HepG2 (cell line): ENCODE measurements around the gene TTC6. TPM values are rescaled to one million over a fixed set of nuclear protein-coding genes. Genes with fewer than 3 reads are reported as not detected.

Experiments
- BRCA1 ChIP-seq: sonication (generic); formaldehyde crosslinking; IDR thresholded peaks from 2 replicates; pipeline ENCODE4 v1.4.0; 2020; ENCODE audit warnings: missing genetic modification reagents
- FOSL1 ChIP-seq: sonication (generic); formaldehyde crosslinking; IDR thresholded peaks from 2 replicates; pipeline ENCODE4 v1.9.0; 2021; ENCODE audit warnings: missing genetic modification reagents, borderline replicate concordance
- GPBP1L1 ChIP-seq: sonication (generic); formaldehyde crosslinking; IDR thresholded peaks from 2 replicates; pipeline ENCODE4 v1.5.0; 2020; ENCODE audit warnings: mild to moderate bottlenecking, missing genetic modification reagents
- HIVEP1 ChIP-seq: sonication (generic); formaldehyde crosslinking; IDR thresholded peaks from 2 replicates; pipeline ENCODE4 v1.4.0; 2020; ENCODE audit warnings: mild to moderate bottlenecking, missing genetic modification reagents
- HMG20A ChIP-seq: IDR thresholded peaks from 2 replicates; pipeline ENCODE4 v1.6.1; 2016; ENCODE audit warnings: borderline replicate concordance
- JUND ChIP-seq: sonication (generic); formaldehyde crosslinking; IDR thresholded peaks from 2 replicates; pipeline ENCODE4 v1.8.0; 2022; ENCODE audit warnings: mild to moderate bottlenecking, missing genetic modification reagents
- LCORL ChIP-seq, 2 experiments: fragments of 450-650 bp in 1 of 2; sonication (generic) in 1 of 2; formaldehyde crosslinking in 1 of 2; IDR thresholded peaks; 2 replicates each; pipeline versions ENCODE4 v1.5.0 to v1.6.1; 2017 to 2020; ENCODE audit warnings: antibody characterized with exemption in 1 of 2, missing genetic modification reagents in 1 of 2
- NCOA1 ChIP-seq: sonication (generic); formaldehyde crosslinking; IDR thresholded peaks from 2 replicates; pipeline ENCODE4 v1.9.0; 2021; ENCODE audit warnings: missing genetic modification reagents
- PRDM10 ChIP-seq: sonication (generic); formaldehyde crosslinking; IDR thresholded peaks from 2 replicates; pipeline ENCODE4 v1.4.0; 2020; ENCODE audit warnings: low read depth, missing genetic modification reagents
- REXO4 ChIP-seq: sonication (generic); formaldehyde crosslinking; IDR thresholded peaks from 2 replicates; pipeline ENCODE4 v1.8.0; 2022; ENCODE audit warnings: missing genetic modification reagents, mild to moderate bottlenecking, borderline replicate concordance
- SCMH1 ChIP-seq: sonication (generic); formaldehyde crosslinking; IDR thresholded peaks from 2 replicates; pipeline ENCODE4 v1.9.0; 2021; ENCODE audit warnings: missing genetic modification reagents, mild to moderate bottlenecking, borderline replicate concordance
- SRSF1 ChIP-seq: fragments of 200-400 bp; formaldehyde crosslinking; optimal IDR thresholded peaks from 2 replicates; pipeline ENCODE3; 2017; ENCODE audit warnings: mild to moderate bottlenecking, low read depth, low read length, moderate library complexity
- ZNF292 ChIP-seq: sonication (generic); formaldehyde crosslinking; IDR thresholded peaks from 2 replicates; pipeline ENCODE4 v1.8.1; 2022; ENCODE audit warnings: mild to moderate bottlenecking, low read depth, missing genetic modification reagents, borderline replicate concordance
- ZNF44 ChIP-seq: sonication (generic); formaldehyde crosslinking; IDR thresholded peaks from 2 replicates; pipeline ENCODE4 v1.5.1; 2020; ENCODE audit warnings: mild to moderate bottlenecking, missing genetic modification reagents
- ZNF512B ChIP-seq: sonication (generic); formaldehyde crosslinking; IDR thresholded peaks from 2 replicates; pipeline ENCODE4 v1.5.1; 2020; ENCODE audit warnings: missing genetic modification reagents, mild to moderate bottlenecking, borderline replicate concordance
- ZNF513 ChIP-seq: sonication (generic); formaldehyde crosslinking; conservative IDR thresholded peaks from 2 replicates; pipeline ENCODE4 v1.5.0; 2020; ENCODE audit warnings: missing genetic modification reagents
- ZNF598 ChIP-seq: sonication (generic); formaldehyde crosslinking; IDR thresholded peaks from 2 replicates; pipeline ENCODE4 v1.5.1; 2020; ENCODE audit warnings: mild to moderate bottlenecking, missing genetic modification reagents, borderline replicate concordance
- ZNF660 ChIP-seq: sonication (generic); formaldehyde crosslinking; IDR thresholded peaks from 2 replicates; pipeline ENCODE4 v1.5.1; 2020; ENCODE audit warnings: mild to moderate bottlenecking, low read depth, missing genetic modification reagents, borderline replicate concordance
- polyA plus RNA-seq, 8 experiments: library from polyadenylated mRNA; depleted of rRNA in 3 of 8; stranded (reverse) in 7 of 8; unstranded in 1 of 8; fragments of >200 nt; fragmentation: Illumina TruSeq in 4 of 8; extraction: Trizol in 4 of 8; gene quantifications; 2 replicates each; pipeline versions ENCODE4 v1.2.1 to v1.2.3, GENCODE V29; 2011 to 2016; ENCODE audit warnings: low read depth in 4 of 8, missing spikeins in 1 of 8, mixed read lengths in 1 of 8; ENCODE audit not compliant: insufficient read depth in 1 of 8
- total RNA-seq, 5 experiments: library from RNA; depleted of rRNA; stranded (reverse); fragments of >200 nt; fragmentation: Illumina TruSeq; extraction: Trizol; gene quantifications; 2 replicates each; pipeline ENCODE4 v1.2.3, GENCODE V29; 2016; ENCODE audit warnings: low read depth in 1 of 5

Gene TTC6
- total and polyA plus RNA-seq, 2 of the 13 experiments (the other 11 are each of a cell fraction or from before 2014, with no cell fraction given): 9.3 to 27.4 TPM

- peak; percentile 20; the same call in 1 of the 2 replicates for TF ChIP-seq ZNF512B
- peak; percentile 99; the same call in 1 of the 2 replicates for TF ChIP-seq ZNF292 (CRISPR knock-in tag)
- no peak for TF ChIP-seq SRSF1
- no peak for TF ChIP-seq ZNF660 (CRISPR knock-in tag)
- 0 out of 2 replicates have a peak, but pooled peaks have one; percentile 86 for TF ChIP-seq BRCA1 (CRISPR knock-in tag)
- peak; percentile 91; the same call in 1 of the 2 replicates for TF ChIP-seq PRDM10
- no peak for TF ChIP-seq REXO4
- no peak for TF ChIP-seq SCMH1 (CRISPR knock-in tag)
- TF ChIP-seq HMG20A (CRISPR knock-in tag): peak; percentile 76
- TF ChIP-seq LCORL (IDR thresholded peaks at IDR 0.05): no peak
- TF ChIP-seq LCORL (CRISPR knock-in tag; IDR thresholded peaks at IDR 0.05): peak; percentile 95
- TF ChIP-seq HIVEP1: 0 out of 2 replicates have a peak, but pooled peaks have one; percentile 19
- TF ChIP-seq NCOA1: no peak; the same call in 1 of the 2 replicates
- peak; percentile 93; the same call in 1 of the 2 replicates for TF ChIP-seq ZNF44 (CRISPR knock-in tag)
- peak; percentile 73; the same call in 1 of the 2 replicates for TF ChIP-seq ZNF598 (CRISPR knock-in tag)
- TF ChIP-seq GPBP1L1 (CRISPR knock-in tag): no peak
- TF ChIP-seq ZNF513 (CRISPR knock-in tag): 0 out of 2 replicates have a peak, but pooled peaks have one; percentile 83
- no peak for TF ChIP-seq JUND (CRISPR knock-in tag)
- TF ChIP-seq FOSL1 (CRISPR knock-in tag): no peak
These were observed 7.4 kb downstream of the TTC6 start (continued) for GRCh38 chr14:37602605-37603453.
